VCaP (cell line): Measurements from ENCODE around the gene AURKB.

Experiments
- H3K27ac ChIP-seq: fragments of 450-650 bp; 2 replicates; pipeline ENCODE4 v1.5.1; 2017
- TF ChIP-seq, protein P1 (sequence below): fragments of 450-650 bp; conservative IDR thresholded peaks from 2 replicates; pipeline ENCODE4 v1.5.1; 2017; ENCODE audit warnings: mild to moderate bottlenecking, moderate library complexity

AURKB gene

DNA sequence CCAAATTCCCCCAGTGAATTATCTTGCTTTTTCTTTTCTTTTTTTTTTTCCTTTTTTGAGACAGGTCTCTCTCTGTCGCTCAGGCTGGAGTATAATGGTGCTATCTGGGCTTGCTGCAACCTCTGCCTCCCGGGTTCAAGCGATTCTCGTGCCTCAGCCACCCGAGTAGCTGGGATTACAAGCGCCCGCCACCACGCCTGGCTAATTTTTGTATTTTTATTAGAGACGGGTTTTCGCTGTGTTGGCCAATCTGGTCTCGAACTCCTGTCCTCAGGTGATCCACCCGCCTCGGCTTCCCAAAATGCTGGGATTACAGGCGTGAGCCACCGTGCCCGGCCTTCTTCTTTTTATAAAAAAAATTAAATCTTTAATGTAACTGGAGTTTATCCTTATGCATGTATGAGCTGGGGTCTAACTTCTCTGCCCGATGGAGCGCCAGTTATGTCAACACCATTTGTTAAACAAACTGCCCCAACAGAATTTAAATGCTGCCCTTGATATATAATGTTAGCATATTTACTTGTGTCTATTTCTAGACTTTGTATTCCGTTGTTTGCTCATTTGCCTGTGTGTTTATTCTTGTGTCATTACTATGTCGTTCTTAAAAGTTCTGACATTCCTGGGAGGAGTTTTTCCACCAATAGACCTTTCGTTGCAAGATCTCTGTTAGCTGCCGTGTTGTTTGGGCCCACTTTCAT, 535 bp upstream of the AURKB start:
- peak overlapping the region; percentile 60 for H3K27ac ChIP-seq
- TF ChIP-seq, protein P1, sequence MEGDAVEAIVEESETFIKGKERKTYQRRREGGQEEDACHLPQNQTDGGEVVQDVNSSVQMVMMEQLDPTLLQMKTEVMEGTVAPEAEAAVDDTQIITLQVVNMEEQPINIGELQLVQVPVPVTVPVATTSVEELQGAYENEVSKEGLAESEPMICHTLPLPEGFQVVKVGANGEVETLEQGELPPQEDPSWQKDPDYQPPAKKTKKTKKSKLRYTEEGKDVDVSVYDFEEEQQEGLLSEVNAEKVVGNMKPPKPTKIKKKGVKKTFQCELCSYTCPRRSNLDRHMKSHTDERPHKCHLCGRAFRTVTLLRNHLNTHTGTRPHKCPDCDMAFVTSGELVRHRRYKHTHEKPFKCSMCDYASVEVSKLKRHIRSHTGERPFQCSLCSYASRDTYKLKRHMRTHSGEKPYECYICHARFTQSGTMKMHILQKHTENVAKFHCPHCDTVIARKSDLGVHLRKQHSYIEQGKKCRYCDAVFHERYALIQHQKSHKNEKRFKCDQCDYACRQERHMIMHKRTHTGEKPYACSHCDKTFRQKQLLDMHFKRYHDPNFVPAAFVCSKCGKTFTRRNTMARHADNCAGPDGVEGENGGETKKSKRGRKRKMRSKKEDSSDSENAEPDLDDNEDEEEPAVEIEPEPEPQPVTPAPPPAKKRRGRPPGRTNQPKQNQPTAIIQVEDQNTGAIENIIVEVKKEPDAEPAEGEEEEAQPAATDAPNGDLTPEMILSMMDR, result no peak

DNA sequence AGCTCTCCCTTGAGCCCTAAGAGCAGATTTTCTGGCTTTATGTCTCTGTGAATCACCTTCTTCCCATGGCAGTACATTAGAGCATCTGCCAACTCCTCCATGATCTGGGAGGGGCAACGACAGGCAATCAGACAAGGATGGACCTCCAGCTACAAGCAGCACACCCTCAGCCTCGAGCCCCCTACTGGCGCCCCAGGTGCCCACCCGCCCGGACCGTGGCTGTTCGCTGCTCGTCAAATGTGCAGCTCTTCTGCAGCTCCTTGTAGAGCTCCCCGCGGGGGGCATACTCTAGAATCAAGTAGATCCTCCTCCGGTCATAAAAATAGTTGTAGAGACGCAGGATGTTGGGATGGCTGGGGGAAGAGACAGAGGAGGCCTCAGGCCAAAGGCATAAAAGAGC, 3.8 kb downstream of the AURKB start:
- no peak overlapping the region for H3K27ac ChIP-seq
- TF ChIP-seq, protein P1, result no peak

DNA sequence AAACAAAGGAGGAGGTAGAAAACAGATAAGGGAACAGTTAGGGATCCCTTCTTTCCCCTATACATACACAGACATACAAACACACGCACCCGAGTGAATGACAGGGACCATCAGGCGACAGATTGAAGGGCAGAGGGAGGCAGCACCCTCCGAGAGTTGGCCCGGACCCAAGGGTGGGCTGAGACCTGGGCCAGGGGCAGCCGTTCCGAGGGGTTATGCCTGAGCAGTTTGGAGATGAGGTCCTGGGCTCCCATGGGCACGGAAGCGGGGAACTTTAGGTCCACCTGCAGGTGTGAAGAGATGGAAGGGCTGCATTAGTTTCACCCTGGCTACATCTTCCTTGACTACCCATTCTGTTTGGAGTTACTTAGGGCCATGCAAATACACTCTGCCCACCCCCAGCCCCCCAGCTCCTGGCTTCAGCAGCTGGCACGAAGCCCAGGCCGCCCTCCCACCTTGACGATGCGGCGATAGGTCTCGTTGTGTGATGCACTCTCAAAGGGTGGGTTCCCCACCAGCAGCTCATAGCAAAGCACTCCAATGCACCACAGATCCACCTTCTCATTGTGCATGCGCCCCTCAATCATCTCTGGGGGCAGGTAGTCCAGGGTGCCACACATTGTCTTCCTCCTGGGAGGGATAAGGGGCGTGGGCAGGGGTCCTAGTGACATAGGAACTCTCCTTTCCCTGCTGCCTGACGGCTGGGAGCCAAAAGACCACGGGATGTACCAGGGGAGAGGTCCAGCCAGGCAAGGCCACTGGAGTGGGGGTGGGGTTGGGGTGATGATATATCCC, 5.4 kb downstream of the AURKB start:
- TF ChIP-seq, protein P1, result no peak
- H3K27ac ChIP-seq, result no peak overlapping the region

DNA sequence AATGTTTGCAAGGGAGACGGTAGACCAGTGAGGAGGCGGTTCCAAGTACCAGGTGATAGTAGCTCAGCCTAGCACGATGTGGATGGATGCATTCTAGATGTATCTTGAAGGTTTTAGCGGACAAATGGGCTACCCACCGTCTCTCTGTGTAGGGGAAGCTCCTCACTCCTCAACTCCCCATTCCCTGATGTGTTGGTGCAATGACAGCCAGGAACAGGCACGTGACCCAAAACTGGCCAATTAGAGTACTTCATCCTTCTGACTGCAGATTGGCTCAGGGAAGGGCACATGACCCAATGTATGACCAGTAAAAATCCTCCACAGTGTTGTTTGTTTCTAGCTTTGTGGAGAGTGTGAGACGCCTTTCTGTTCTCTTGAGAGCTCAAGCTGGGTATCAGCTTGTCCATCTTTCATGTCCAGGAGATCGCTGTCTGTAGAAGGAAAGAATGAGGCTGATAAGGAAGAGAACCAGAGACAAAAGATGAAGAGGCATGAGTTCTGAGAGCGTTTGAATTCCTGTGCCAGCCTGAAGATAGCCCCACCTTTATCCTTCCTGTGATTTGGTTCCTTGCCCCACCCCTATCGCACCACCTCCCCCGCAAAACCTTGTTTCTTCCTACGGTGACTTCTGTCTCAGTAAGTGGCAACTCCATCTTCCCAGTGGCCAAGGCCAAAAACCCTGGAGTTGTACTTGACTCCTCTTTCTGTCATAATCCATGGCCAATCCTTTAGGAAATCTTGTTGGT, 18.1 kb downstream of the AURKB start:
- H3K27ac ChIP-seq, result no peak overlapping the region
- TF ChIP-seq, protein P1, result no peak

DNA sequence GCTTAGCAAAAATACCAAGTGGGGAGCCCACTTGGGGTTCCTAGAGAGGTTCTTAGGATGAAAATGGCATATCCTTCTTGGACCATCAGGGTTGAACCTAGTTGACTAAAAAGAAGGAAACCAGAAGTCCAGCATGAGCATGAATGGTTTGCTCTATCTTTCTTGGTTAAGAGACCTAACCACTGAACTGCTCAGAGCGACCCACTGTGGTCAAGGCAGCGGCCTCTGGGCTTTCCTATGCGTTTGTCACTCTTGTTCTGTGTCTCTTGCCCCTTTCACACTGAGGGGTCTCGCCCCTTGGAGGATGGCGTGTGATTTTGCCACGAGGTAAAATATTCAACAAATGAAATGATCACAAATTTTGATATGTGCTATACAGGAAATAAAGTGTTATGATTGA, 19.9 kb downstream of the AURKB start:
- TF ChIP-seq, protein P1, result no peak
- H3K27ac ChIP-seq, result peak overlapping the region; percentile 72

DNA sequence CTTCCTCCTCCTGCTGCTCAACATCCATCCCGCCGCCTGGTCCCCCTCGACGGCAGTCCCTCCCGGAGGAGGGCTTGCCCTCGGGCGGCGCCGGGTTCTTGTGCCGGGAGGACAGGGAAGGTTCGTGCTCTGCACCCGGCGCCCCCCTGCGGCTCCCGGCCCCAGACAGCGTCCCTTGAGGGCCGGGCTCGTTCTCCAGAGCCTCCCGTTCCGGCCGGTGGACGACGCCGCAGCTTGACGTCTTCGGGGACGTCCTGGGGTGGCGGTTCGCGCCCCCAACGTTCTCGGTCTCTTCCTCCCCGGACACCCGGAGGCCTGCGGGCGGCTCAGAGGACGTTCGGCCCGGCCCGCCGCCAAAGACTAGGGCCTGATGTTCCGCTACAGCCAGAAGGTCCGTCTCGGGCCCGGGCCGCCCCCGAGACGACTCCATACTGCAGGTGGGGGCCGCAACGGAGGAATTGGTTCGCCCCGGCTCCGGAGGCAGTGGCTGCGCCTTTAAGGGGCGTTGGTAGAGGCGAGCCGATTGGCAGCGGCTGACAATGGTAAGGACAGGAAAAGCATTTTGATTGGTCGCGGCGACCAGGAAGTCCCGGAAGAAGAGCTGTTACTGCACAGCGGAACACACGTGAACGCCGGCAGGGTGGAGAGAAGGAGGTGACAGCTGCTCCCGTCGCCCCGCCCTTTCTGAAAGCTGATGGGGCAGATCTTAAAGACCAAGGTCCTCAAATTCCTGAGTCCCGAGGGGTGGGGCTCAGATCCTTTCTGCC, 20.5 kb downstream of the AURKB start, which contains the start of gene BORCS6:
Gene BORCS6, minus strand, starts transcription at position 470 of the 767 bp plus-strand sequence. Its CDS starts 40 bp downstream, at position 430.
- TF ChIP-seq, protein P1, result no peak
- H3K27ac ChIP-seq, result peak within 1 kb of the TSS; percentile 72
